HG03575 (cell line): ENCODE measurements around the gene COL4A2.
"Not testable (repeated sequence)": the region's sequence is repeated elsewhere in the genome, so short reads cannot be mapped to it uniquely, and the experiment has no call there.

ENCODE experiments used
- ATAC-seq: cut with Tn5 transposase; IDR thresholded peaks from one replicate; pipeline ENCODE4 v1.9.1; 2021; ENCODE audit not compliant: unreplicated experiment, insufficient number of reproducible peaks, low FRiP score; ENCODE audit errors: extremely low read depth

The COL4A2 gene

GRCh38 chr13:110490009-110490770, 183.1 kb downstream of the COL4A2 start:
- no peak for ATAC-seq

DNA sequence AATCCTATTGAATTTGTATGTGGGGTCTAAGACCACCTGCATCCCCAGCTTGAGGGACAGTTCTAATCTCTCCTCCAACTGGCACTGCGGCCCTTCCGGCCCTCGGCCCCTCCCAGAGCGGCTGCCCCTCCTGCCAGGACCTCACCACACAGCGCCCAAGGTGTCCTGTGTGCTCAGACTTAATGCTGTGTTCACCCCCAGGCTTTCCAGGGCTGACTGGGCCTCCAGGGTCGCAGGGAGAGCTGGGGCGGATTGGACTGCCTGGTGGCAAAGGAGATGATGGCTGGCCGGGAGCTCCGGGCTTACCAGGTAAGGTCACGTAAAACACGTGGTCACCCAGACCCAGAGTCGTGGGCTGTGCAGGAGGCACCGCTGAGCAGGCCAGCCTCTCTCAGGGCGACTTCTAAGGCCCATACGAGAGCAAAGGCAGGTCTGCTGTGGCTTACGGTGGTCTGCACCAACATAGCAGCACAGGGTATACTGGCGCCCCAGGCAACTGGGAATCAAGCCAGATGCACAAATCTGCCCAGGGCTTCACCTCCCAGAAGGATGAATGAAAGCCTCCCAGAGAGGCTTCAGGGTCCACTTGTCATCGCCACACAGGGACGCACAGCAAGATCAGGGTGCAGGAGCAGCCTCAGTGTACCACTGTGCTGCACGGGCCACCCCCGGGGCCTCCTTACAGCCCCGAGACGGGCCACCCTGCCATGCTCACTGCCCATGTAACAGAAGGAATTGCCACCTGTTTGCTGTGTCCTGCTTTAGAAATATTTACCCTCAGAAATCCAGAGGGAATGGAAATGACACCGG, 185.0 kb downstream of the COL4A2 start:
- no peak for ATAC-seq

DNA sequence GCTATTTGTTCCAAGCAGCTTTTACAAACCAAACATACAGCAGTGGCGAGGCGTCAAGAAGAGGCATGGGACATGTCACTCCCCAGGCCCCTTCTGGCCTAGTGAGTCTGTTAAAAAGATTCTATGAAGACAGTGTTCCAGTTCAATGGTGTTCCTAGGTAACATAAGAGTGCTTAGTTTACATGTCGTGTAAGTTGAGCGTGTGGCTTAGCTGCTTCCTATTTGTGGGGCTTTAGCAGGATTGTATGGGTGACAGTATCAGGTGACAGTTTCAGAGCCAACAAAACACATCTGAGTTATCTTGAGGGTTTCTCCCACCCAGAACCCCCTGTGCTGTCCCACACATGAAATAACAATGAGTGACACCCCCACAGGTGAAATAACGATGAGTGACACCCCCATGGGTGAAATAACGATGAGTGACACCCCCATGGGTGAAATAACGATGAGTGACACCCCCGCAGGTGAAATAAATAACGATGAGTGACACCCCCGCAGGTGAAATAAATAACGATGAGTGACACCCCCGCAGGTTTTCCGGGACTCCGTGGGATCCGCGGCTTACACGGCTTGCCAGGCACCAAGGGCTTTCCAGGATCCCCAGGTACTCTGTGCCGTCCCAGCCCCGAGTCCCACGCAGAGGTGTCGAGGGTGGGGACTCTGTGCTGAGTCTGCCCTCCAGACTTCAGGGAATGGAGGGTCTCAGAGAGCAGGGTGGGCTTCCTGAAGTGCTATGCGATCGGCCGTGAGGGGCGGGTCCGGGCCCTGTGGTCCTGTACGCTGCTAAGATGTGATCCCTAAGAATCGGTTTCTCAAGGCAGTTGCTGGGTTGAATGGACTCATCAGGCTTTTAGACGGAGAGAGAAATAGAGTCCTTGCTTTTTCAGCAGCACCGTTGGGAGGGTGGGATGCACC, 185.9 kb downstream of the COL4A2 start:
- ATAC-seq: no peak

DNA sequence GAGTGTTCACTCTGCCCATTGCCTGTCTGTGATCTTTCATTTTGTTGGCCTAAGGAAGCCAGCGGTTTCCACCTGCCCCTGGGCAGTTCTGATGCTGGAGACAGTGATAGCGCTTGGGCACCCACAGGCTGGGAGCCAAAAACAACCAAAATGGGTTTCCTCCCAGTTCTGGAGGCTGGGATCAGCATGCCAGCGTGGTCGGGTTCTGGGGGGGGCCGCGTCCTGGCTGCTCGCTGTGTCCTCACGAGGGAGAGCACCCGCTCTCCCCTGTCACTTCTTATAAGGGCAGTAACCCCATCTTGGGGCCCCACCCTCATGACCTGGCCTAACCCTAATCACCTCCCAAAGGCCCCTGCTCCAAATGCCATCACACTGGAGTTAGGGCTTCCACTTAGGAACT, 186.5 kb downstream of the COL4A2 start:
- no peak for ATAC-seq

GRCh38 chr13:110495376-110495775, 188.3 kb downstream of the COL4A2 start:
- no peak for ATAC-seq

DNA sequence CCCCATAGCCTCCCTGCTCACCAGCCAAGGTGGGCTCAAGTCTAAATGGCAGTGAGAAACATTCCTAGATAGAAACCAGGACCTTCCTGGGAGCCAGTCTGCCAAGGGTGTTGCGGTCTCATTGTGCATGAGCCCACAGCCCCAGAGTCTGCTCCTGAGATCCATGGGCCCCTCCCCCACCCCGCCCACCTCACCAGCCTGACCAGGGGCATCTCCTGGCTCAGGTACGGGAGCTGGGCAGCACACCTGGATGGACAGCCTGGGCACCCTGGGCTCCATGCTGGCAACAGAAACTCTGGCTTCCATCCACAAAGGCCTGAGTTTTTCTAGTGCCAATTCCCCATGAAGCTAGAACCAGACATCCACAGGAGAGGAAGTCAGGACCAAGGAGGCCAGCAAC, 188.8 kb downstream of the COL4A2 start:
- no peak for ATAC-seq

- no peak for ATAC-seq
Measured at GRCh38 chr13:110496281-110496680, 189.2 kb downstream of the COL4A2 start.

- no peak for ATAC-seq
Measured at GRCh38 chr13:110497003-110497402, 189.9 kb downstream of the COL4A2 start.

DNA sequence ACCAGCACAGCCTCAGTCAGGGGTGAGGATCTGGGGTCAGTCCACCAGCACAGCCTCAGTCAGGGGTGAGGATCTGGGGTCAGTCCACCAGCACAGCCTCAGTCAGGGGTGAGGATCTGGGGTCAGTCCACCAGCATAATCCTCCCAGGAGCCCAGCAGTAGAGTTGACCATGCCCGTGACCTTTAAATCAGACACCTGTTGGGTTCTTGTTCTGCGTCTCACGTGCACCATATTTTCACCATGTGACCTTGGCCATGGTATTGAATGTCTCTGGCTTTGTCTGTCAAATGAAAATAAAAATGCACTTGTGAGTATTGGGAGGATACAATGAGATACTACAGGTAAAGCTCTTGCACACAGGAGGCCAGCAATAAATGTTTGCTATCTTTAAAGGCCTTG, 190.8 kb downstream of the COL4A2 start:
- ATAC-seq: not testable (repeated sequence)

DNA sequence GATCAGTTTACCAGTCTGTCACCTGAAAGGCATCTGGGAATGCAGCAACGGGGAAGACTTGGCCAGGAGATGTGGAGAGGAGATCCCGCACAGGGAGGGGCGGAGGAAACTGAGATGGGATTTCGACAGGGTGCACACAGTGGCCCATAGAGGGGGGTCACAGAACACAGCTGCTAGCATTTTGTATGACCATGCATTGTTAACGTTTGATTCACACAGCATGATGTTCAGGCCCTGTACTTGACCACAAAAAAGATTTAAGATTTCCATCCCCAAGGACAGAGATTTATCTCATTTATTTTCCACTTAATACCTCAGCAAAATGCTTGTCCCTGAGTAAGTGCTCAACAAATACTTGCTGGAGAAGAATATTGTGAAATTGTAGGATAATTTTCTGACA, 191.2 kb downstream of the COL4A2 start:
- ATAC-seq: no peak

- ATAC-seq: no peak
Measured at GRCh38 chr13:110498765-110499164, 191.7 kb downstream of the COL4A2 start.

- ATAC-seq: no peak
Measured at GRCh38 chr13:110499621-110500281, 192.7 kb downstream of the COL4A2 start.

DNA sequence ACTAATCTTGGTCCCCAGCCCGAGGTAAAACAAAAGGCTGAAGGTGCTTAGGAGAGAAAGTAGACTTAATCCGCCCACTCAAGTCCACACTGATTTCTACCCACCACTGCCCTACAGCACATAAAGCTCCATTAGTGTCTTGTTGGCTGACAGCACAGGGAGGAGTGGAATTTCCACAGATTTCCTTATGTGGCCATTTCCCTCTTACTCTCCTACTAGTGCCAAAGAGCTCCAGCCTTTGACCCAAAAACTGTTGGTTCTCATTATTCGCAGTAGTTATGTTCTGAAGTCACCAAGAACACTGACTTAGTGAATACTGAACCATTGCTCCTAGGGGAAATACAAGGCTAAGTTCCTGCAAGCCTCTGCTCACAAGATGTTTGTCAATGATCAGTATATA, 193.3 kb downstream of the COL4A2 start:
- no peak for ATAC-seq

GRCh38 chr13:110501188-110501587, 194.1 kb downstream of the COL4A2 start:
- no peak for ATAC-seq

GRCh38 chr13:110503037-110503901, 196.2 kb downstream of the COL4A2 start:
- ATAC-seq: no peak

DNA sequence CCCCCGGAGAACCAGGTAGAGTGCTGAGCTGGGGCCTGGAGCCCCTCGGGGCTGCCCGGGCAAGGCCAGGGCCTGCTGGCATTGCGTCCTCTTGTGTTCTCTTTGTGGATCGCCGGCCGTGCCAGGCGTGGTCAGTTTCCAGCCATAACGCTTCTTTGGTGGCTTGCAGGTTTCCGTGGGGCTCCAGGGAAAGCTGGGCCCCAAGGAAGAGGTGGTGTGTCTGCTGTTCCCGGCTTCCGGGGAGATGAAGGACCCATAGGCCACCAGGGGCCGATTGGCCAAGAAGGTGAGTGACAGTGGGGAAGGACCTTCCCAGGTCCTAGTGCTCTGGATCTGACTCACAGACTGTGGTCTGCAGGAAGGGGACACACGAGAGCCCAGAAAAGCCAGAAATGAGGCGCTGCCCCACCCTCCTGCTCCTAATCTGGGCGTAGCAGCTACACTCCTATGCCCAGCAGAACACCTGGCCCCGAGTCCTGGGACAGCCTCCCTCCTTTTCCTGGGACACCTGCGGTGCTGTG, 197.0 kb downstream of the COL4A2 start:
- ATAC-seq: no peak

GRCh38 chr13:110505594-110505993, 198.5 kb downstream of the COL4A2 start:
- ATAC-seq: no peak

GRCh38 chr13:110506396-110506795, 199.3 kb downstream of the COL4A2 start:
- ATAC-seq: no peak
